ENCODE data around the gene SPHK2.

GRCh38 chr19:48632692-48633147 is 13.4 kb downstream of the SPHK2 start:
- TF ChIP-seq POLR2A (IDR thresholded peaks at IDR 0.05; ENCODE audit: low read length) (no peak), GATA1 (IDR thresholded peaks at IDR 0.05; ENCODE audit: low read depth, low read length) (no peak)
